GM10847 (cell line): Measurements from ENCODE around the gene NCLN.

Experiments used
- POLR2A ChIP-seq: IDR thresholded peaks from 2 replicates; pipeline ENCODE4 v1.6.1; 2011; ENCODE audit not compliant: insufficient read length; ENCODE audit errors: extremely low read depth

Gene NCLN

GRCh38 chr19:3187662-3188511 lies 2.2 kb downstream of the NCLN start:
- TF ChIP-seq POLR2A = no peak

GRCh38 chr19:3188627-3189596 lies 3.2 kb downstream of the NCLN start:
- TF ChIP-seq POLR2A = no peak

GRCh38 chr19:3189702-3190469 lies 4.2 kb downstream of the NCLN start:
- no peak for TF ChIP-seq POLR2A

- TF ChIP-seq POLR2A = no peak
Measured at GRCh38 chr19:3190470-3190770, 4.7 kb downstream of the NCLN start.

- TF ChIP-seq POLR2A = no peak
Measured at GRCh38 chr19:3190921-3191805, 5.4 kb downstream of the NCLN start.

GRCh38 chr19:3192228-3192635 lies 6.5 kb downstream of the NCLN start:
- no peak for TF ChIP-seq POLR2A

- TF ChIP-seq POLR2A = no peak
Measured at GRCh38 chr19:3192684-3193083, 7.0 kb downstream of the NCLN start.

- no peak for TF ChIP-seq POLR2A
Measured at GRCh38 chr19:3193256-3194105, 7.8 kb downstream of the NCLN start.

GRCh38 chr19:3194106-3195087 lies 8.7 kb downstream of the NCLN start:
- no peak for TF ChIP-seq POLR2A

- TF ChIP-seq POLR2A = no peak
Measured at GRCh38 chr19:3196064-3196932, 10.6 kb downstream of the NCLN start.

GRCh38 chr19:3196933-3197205 lies 11.1 kb downstream of the NCLN start:
- no peak for TF ChIP-seq POLR2A

- no peak for TF ChIP-seq POLR2A
Measured at GRCh38 chr19:3198901-3199700, 13.4 kb downstream of the NCLN start.
